Stomach (tissue), 4 donors: ENCODE data around the gene HSPB9.

ENCODE experiments used
- EP300 ChIP-seq: sonication (generic); formaldehyde crosslinking; IDR thresholded peaks from one replicate; pipeline ENCODE4 v1.6.1; 2017; ENCODE audit warnings: antibody characterized with exemption
- POLR2A ChIP-seq, 4 donors: fragments of 450-650 bp; IDR thresholded peaks; one replicate each; pipeline ENCODE4 v1.6.1; 2016; ENCODE audit warnings: antibody characterized with exemption in 4 of 4, control low read depth in 2 of 4, mild to moderate bottlenecking in 1 of 4, moderate library complexity in 1 of 4
- POLR2AphosphoS5 ChIP-seq, 3 donors: sonication (generic); formaldehyde crosslinking; IDR thresholded peaks; one replicate each; pipeline ENCODE4 v1.6.1; 2016; ENCODE audit warnings: antibody characterized with exemption in 3 of 3
- TF ChIP-seq, protein P1 (sequence below), 7 experiments: fragments of 450-650 bp in 4 of 7; fragments of 200-600 bp in 3 of 7; sonication (generic) in 3 of 7; IDR thresholded peaks; one replicate each; pipeline ENCODE4 v1.5.1; 2016 to 2019; ENCODE audit warnings: antibody characterized with exemption in 7 of 7, control low read depth in 2 of 7, mild to moderate bottlenecking in 1 of 7

DNA sequence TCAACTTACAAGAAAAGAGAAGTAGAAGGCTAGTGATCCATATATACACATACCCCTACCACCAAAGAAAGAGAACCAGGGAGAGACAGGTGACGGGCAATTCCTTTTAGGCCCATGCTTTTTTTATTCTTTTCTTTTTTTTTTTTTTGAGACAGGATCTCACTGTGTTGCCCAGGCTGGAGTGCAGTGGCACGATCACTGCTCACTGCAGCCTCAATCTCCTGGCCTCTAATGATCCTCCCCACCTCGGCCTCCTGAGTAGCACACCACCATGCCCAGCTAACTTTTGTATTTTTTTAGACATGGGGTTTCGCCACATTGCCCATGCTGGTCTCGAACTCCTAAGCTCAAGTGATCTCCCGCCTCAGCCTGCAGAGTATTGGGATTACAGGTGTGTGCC, 4.8 kb downstream of the HSPB9 start:
- TF ChIP-seq EP300: no peak
- no peak for TF ChIP-seq POLR2A (IDR thresholded peaks at IDR 0.05)
- TF ChIP-seq, protein P1, sequence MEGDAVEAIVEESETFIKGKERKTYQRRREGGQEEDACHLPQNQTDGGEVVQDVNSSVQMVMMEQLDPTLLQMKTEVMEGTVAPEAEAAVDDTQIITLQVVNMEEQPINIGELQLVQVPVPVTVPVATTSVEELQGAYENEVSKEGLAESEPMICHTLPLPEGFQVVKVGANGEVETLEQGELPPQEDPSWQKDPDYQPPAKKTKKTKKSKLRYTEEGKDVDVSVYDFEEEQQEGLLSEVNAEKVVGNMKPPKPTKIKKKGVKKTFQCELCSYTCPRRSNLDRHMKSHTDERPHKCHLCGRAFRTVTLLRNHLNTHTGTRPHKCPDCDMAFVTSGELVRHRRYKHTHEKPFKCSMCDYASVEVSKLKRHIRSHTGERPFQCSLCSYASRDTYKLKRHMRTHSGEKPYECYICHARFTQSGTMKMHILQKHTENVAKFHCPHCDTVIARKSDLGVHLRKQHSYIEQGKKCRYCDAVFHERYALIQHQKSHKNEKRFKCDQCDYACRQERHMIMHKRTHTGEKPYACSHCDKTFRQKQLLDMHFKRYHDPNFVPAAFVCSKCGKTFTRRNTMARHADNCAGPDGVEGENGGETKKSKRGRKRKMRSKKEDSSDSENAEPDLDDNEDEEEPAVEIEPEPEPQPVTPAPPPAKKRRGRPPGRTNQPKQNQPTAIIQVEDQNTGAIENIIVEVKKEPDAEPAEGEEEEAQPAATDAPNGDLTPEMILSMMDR (IDR thresholded peaks at IDR 0.05): no peak
- no peak for TF ChIP-seq POLR2AphosphoS5 (IDR thresholded peaks at IDR 0.05)
